Peyer's patch (tissue), 4 donors: ENCODE measurements around the gene DRD2. TPM values are rescaled to one million over a fixed set of nuclear protein-coding genes. Genes with fewer than 3 reads are reported as not detected.

Experiments
- DNase-seq, 3 donors: peaks; one replicate each; pipeline ENCODE4 v3.0.0-alpha.2; 2017 to 2019
- H3K27ac ChIP-seq, 4 donors: fragments of 200-600 bp; sonication (generic); one replicate each; pipeline ENCODE4 v1.5.1; 2016 to 2019
- H3K27me3 ChIP-seq, 2 donors: fragments of 200-600 bp; sonication (generic); one replicate each; pipeline ENCODE4 v1.5.1; 2019
- H3K36me3 ChIP-seq, 3 donors: fragments of 200-600 bp; sonication (generic); one replicate each; pipeline ENCODE4 v1.5.1; 2016 to 2019
- H3K4me1 ChIP-seq, 4 donors: fragments of 200-600 bp; sonication (generic); one replicate each; pipeline ENCODE4 v1.5.1; 2016 to 2019
- H3K4me3 ChIP-seq, 4 donors: fragments of 200-600 bp; sonication (generic); 1 replicate in 3 of 4; 2 replicates in 1 of 4; pipeline ENCODE4 v1.5.1; 2016 to 2019; ENCODE audit warnings: mild to moderate bottlenecking in 1 of 4
- H3K9me3 ChIP-seq, 4 donors: fragments of 200-600 bp; sonication (generic); one replicate each; pipeline ENCODE4 v1.5.1; 2016 to 2019; ENCODE audit warnings: mild to moderate bottlenecking in 1 of 4
- CTCF ChIP-seq, 6 experiments: fragments of 450-650 bp in 4 of 6; fragments of 200-600 bp in 2 of 6; sonication (generic) in 1 of 6; IDR thresholded peaks; one replicate each; pipeline ENCODE4 v1.5.1; 2017 to 2019; ENCODE audit warnings: antibody characterized with exemption in 6 of 6, mild to moderate bottlenecking in 3 of 6, moderate library complexity in 1 of 6
- POLR2A ChIP-seq, 2 donors: fragments of 450-650 bp; IDR thresholded peaks; one replicate each; pipeline ENCODE4 v1.5.1; 2017; ENCODE audit warnings: antibody characterized with exemption in 2 of 2, mild to moderate bottlenecking in 2 of 2, moderate library complexity in 2 of 2
- total RNA-seq, 4 donors: library from RNA; depleted of rRNA; stranded (reverse); fragments of >200 nt; gene quantifications; one replicate each; pipeline ENCODE4 v1.1.0, GENCODE V29; 2016

The DRD2 gene
- total RNA-seq, 4 donors from 2014 or later = not detected

- DNase-seq = no peak
- no peaks in the 10 kb centered on the region for H3K9me3 ChIP-seq
- H3K36me3 ChIP-seq = no peaks in the 10 kb centered on the region
- no peak overlapping the region for H3K27ac ChIP-seq
- no peak overlapping the region for H3K4me3 ChIP-seq
- H3K27me3 ChIP-seq = no peaks in the 10 kb centered on the region
- TF ChIP-seq POLR2A (IDR thresholded peaks at IDR 0.05) = no peak
- no peak for TF ChIP-seq CTCF (IDR thresholded peaks at IDR 0.05)
- no peaks in the 10 kb centered on the region for H3K4me1 ChIP-seq
Observed at GRCh38 chr11:113411536-113411935, 63.7 kb downstream of the DRD2 start.

- TF ChIP-seq CTCF (IDR thresholded peaks at IDR 0.05) (no peak), POLR2A (IDR thresholded peaks at IDR 0.05) (no peak)
- no peaks in the 10 kb centered on the region for H3K36me3 ChIP-seq
- H3K27ac ChIP-seq = no peak overlapping the region
- no peaks in the 10 kb centered on the region for H3K4me1 ChIP-seq
- DNase-seq = no peak
- no peaks in the 10 kb centered on the region for H3K9me3 ChIP-seq
- H3K4me3 ChIP-seq = no peak overlapping the region
- no peaks in the 10 kb centered on the region for H3K27me3 ChIP-seq
Observed at GRCh38 chr11:113410414-113411135, 64.6 kb downstream of the DRD2 start.

GRCh38 chr11:113409526-113409925, 65.7 kb downstream of the DRD2 start:
- H3K36me3 ChIP-seq = no peaks in the 10 kb centered on the region
- H3K27me3 ChIP-seq = no peaks in the 10 kb centered on the region
- H3K4me3 ChIP-seq = no peak overlapping the region
- H3K27ac ChIP-seq = no peak overlapping the region
- no peak for TF ChIP-seq POLR2A (IDR thresholded peaks at IDR 0.05)
- H3K4me1 ChIP-seq = no peaks in the 10 kb centered on the region
- DNase-seq = no peak
- no peaks in the 10 kb centered on the region for H3K9me3 ChIP-seq

GRCh38 chr11:113408887-113409286, 66.3 kb downstream of the DRD2 start:
- Histone ChIP-seq H3K27me3 (no peaks in the 10 kb centered on the region), H3K4me3 (no peak overlapping the region), H3K27ac (no peak overlapping the region), H3K4me1 (no peaks in the 10 kb centered on the region), H3K36me3 (no peaks in the 10 kb centered on the region), H3K9me3 (no peaks in the 10 kb centered on the region)
- DNase-seq = no peak
- no peak for TF ChIP-seq CTCF (IDR thresholded peaks at IDR 0.05)
- TF ChIP-seq POLR2A (IDR thresholded peaks at IDR 0.05) = no peak

- Histone ChIP-seq H3K9me3 (no peaks in the 10 kb centered on the region), H3K27ac (no peak overlapping the region), H3K4me3 (no peak overlapping the region), H3K36me3 (no peaks in the 10 kb centered on the region), H3K27me3 (no peaks in the 10 kb centered on the region), H3K4me1 (no peaks in the 10 kb centered on the region)
- no peak for DNase-seq
- TF ChIP-seq POLR2A (IDR thresholded peaks at IDR 0.05) (no peak), CTCF (IDR thresholded peaks at IDR 0.05) (no peak)
Observed at GRCh38 chr11:113408206-113408605, 67.0 kb downstream of the DRD2 start.

- Histone ChIP-seq H3K36me3 (no peaks in the 10 kb centered on the region), H3K4me1 (no peaks in the 10 kb centered on the region), H3K9me3 (no peaks in the 10 kb centered on the region), H3K4me3 (no peak overlapping the region), H3K27me3 (no peaks in the 10 kb centered on the region), H3K27ac (no peak overlapping the region)
- TF ChIP-seq CTCF (IDR thresholded peaks at IDR 0.05) (no peak), POLR2A (IDR thresholded peaks at IDR 0.05) (no peak)
- DNase-seq = no peak
Observed at GRCh38 chr11:113407163-113407562, 68.0 kb downstream of the DRD2 start.
